GM21528 (cell line): ENCODE measurements around the gene HADH.
A peak's percentile ranks its signal among the peaks of the same experiment; 100 is the strongest.

Experiments used
- ATAC-seq: cut with Tn5 transposase; IDR thresholded peaks from one replicate; pipeline ENCODE4 v1.9.1; 2021; ENCODE audit warnings: mild to moderate bottlenecking, moderate library complexity; ENCODE audit not compliant: unreplicated experiment, low FRiP score

Gene HADH

DNA sequence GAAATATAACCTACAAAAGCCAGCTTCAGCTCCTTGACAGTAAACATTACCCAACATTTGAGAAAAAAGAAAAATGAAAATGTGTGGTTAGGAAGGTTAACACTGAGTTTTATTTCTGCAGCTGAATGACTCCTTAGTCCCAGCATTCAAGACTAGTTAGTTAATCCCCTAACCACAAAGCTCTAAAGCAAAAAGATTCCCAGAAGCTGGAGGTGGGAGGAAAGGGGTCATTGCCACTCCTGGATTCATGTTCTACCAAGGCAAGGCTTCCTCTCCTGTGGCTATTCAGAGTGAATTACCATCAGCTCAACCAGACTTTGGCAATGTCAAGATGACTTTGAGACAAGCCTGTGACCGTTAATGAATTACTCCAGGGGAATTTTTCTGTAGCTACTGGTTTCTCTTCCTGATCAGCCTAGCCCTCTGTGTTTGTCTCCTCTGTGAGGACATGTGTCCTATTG is 63.6 kb downstream of the HADH start:
- peak; percentile 94 for ATAC-seq

GRCh38 chr4:108054025-108054638 is 64.4 kb downstream of the HADH start:
- ATAC-seq = no peak

DNA sequence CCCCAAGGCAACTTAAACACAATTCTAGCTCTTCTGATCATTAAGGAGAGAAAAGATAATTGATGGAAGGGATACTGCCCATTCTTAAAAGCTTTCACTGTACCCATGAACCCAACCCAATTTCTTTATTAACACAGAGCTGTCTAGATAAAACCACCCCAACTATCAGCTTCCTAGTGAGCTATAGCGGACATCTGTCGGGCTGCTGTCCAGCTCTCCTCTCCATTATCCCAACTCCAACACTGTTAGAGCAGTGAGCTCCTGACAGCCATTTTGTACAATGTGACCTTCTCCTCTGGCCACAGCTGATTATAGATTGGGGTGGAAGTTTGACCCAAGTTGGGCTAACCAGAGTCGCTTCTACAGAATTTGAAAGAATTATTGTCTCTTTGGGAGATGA is 66.1 kb downstream of the HADH start:
- no peak for ATAC-seq

- ATAC-seq = no peak
Measured at GRCh38 chr4:108056418-108056817, 66.7 kb downstream of the HADH start.

DNA sequence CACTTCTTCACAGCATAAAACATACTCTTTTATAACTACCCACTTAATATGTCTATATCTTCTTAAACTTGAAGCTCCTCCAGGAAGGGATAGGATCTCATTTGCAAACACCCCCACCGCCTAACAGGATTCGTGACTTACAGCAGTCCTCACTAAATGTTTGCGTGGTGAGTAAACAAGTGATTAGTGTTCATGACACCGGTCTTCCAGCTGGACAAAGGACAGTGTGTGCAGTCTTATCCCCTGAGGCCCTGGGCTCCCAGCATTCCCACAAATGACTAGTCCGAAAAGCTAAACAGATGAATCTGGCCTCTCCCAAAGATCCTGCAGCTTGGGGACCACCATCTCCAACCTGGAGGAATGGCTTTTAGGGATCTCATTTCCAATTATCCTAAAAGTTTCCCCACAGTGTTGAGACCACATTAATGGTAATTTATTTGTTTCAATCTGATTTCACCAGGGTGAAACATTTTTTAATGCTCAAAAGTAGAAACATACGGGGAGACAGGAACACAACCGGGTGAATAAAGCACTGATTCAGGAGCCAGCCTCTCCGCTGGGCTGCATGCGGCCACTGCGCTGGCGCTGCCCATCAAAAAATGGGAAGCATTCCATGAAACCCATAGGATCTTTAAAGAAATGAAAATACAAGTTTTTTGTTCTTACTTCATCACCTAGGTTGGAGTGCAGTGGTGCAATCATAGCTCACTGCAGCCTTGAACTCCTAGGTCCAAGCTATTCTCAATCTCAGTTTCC is 69.2 kb downstream of the HADH start:
- ATAC-seq = no peak

DNA sequence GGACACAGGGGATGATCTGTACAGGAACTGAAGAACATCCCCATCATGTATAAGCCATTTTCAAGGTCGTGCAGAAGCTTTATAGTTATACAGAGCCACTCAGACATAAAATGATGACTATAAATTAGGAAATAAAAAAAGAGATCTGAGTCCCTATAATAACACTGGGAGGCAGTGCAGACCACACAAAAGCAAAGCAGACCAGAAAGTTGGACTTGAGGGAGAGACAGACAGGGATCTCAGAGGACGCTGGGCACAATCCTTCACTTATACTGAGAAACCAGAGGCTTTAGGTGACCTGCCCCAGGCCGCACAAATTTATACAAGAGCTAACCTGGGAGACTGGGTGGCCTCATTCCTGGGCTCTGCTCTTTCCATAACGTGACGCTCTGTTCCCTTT is 70.5 kb downstream of the HADH start:
- ATAC-seq = no peak

- no peak for ATAC-seq
Measured at GRCh38 chr4:108060686-108061321, 71.1 kb downstream of the HADH start.

DNA sequence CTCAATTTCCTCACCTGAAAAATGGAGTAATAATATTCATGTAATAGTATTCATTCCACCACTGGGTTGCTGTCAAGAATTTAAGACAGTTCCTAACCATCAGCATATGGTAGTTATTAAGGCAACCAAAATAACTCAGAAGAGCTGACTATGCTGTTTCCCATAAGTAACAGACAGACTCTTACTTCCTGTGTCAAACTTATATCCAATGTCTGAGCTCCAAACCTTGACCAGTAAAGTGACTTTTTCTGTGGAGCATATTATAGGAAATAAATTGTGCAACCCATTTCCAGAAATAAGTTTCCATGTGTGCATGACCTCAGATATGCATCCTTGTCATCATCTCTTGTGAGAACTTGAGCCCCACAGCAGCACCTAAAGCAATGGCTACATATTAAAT is 78.8 kb downstream of the HADH start:
- ATAC-seq = no peak

DNA sequence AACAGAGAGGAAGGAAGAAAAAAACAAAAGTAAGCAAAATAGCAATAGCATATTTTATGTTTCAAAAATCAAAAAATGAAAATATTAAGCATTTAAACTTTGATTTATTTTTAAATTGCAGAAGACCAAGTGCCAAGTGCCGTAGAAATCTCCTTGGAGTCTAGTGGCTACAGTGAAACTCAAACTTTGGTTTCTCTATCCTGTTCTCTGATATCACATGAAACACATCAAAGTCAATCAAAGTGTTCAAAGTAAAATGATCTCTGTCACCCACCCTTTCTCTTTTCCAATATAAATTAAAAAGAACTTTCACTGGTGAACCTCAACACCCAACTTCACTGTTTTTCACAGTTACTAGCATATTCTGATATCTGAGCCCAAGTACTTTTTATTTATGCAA is 81.1 kb downstream of the HADH start:
- ATAC-seq = no peak

- ATAC-seq = peak; percentile 54
Measured at GRCh38 chr4:108072300-108072699, 82.6 kb downstream of the HADH start.

DNA sequence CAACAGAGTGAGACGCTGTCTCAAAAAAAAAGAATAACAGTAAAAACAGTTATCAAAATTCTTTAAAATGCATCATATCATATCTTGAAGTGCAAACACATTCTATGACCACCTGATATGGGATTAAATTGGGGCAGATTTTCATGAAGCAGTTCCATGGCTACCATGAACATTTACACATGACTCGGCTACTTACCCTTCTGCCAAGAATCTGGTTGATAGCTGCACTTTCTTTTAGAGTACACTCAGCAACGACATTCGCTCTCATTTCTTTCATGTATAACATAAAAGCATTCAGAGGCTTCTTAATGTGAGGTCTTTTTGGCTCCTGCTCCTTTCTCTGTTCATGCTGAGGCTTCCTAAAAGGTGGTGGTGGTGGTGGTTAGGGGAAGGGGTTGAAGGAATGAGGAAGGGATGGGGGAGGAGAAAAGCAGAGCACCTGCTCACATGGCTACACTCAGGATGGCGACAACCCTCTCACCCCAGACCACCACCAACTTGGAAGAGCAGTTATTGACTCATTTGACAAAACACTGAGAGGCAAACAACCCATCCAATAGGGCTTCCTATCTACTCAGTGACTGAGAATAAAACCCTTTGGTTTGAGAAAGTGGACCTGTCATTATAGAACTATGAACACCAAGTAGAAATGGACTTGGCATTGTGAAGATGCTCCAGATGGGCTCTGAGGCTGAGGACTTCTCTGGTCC is 88.5 kb downstream of the HADH start:
- no peak for ATAC-seq

- no peak for ATAC-seq
Measured at GRCh38 chr4:108080747-108081146, 91.1 kb downstream of the HADH start.

GRCh38 chr4:108081256-108081655 is 91.6 kb downstream of the HADH start:
- ATAC-seq = no peak
